ENCODE results near the gene CABLES2.

CABLES2 gene

GRCh38 chr20:62350629-62351422 is 56.3 kb downstream of the CABLES2 start:
- H3K4me3 ChIP-seq (ENCODE audit: low read length): no peak overlapping the region
- H3K27me3 ChIP-seq (ENCODE audit: control insufficient read depth, insufficient read depth, low read length): no peaks in the 10 kb centered on the region
- no peak overlapping the region for H3K9ac ChIP-seq (ENCODE audit: low read depth, low read length)
- peaks cover 24% of the 10 kb centered on the region for H3K4me1 ChIP-seq (ENCODE audit: control insufficient read depth, insufficient read depth, low read length)
- H3K9me3 ChIP-seq (replicated peaks; ENCODE audit: low read length): no peaks in the 10 kb centered on the region
- peaks cover 17% of the 10 kb centered on the region for H3K36me3 ChIP-seq (ENCODE audit: insufficient read depth, low read length)
- no peak overlapping the region for H3K4me2 ChIP-seq (ENCODE audit: low read length)

GRCh38 chr20:62350098-62350628 is 56.9 kb downstream of the CABLES2 start:
- Histone ChIP-seq H3K9me3 (replicated peaks; ENCODE audit: low read length) (no peaks in the 10 kb centered on the region), H3K4me1 (ENCODE audit: control insufficient read depth, insufficient read depth, low read length) (peaks cover 17% of the 10 kb centered on the region), H3K4me3 (ENCODE audit: low read length) (no peak overlapping the region), H3K9ac (ENCODE audit: low read depth, low read length) (no peak overlapping the region), H3K4me2 (ENCODE audit: low read length) (no peak overlapping the region), H3K36me3 (ENCODE audit: insufficient read depth, low read length) (peaks cover 19% of the 10 kb centered on the region), H3K27me3 (ENCODE audit: control insufficient read depth, insufficient read depth, low read length) (no peaks in the 10 kb centered on the region)

GRCh38 chr20:62349556-62350097 is 57.5 kb downstream of the CABLES2 start:
- H3K4me1 ChIP-seq (ENCODE audit: control insufficient read depth, insufficient read depth, low read length): peaks cover 13% of the 10 kb centered on the region
- no peak overlapping the region for H3K4me2 ChIP-seq (ENCODE audit: low read length)
- H3K9ac ChIP-seq (ENCODE audit: low read depth, low read length): no peak overlapping the region
- peaks cover 19% of the 10 kb centered on the region for H3K36me3 ChIP-seq (ENCODE audit: insufficient read depth, low read length)
- H3K27me3 ChIP-seq (ENCODE audit: control insufficient read depth, insufficient read depth, low read length): no peaks in the 10 kb centered on the region
- H3K9me3 ChIP-seq (replicated peaks; ENCODE audit: low read length): no peaks in the 10 kb centered on the region
- H3K4me3 ChIP-seq (ENCODE audit: low read length): no peak overlapping the region

GRCh38 chr20:62348604-62349003 is 58.5 kb downstream of the CABLES2 start:
- Histone ChIP-seq H3K4me1 (ENCODE audit: control insufficient read depth, insufficient read depth, low read length) (peaks cover 13% of the 10 kb centered on the region), H3K4me2 (ENCODE audit: low read length) (no peak overlapping the region), H3K4me3 (ENCODE audit: low read length) (no peak overlapping the region), H3K9ac (ENCODE audit: low read depth, low read length) (no peak overlapping the region), H3K36me3 (ENCODE audit: insufficient read depth, low read length) (peaks cover 19% of the 10 kb centered on the region), H3K9me3 (replicated peaks; ENCODE audit: low read length) (no peaks in the 10 kb centered on the region), H3K27me3 (ENCODE audit: control insufficient read depth, insufficient read depth, low read length) (no peaks in the 10 kb centered on the region)

- Histone ChIP-seq H3K9me3 (replicated peaks; ENCODE audit: low read length) (no peaks in the 10 kb centered on the region), H3K4me3 (ENCODE audit: low read length) (no peak overlapping the region), H3K9ac (ENCODE audit: low read depth, low read length) (no peak overlapping the region), H3K27me3 (ENCODE audit: control insufficient read depth, insufficient read depth, low read length) (no peaks in the 10 kb centered on the region), H3K4me2 (ENCODE audit: low read length) (no peak overlapping the region), H3K4me1 (ENCODE audit: control insufficient read depth, insufficient read depth, low read length) (peaks cover 4% of the 10 kb centered on the region), H3K36me3 (ENCODE audit: insufficient read depth, low read length) (peaks cover 19% of the 10 kb centered on the region)
These were observed 59.6 kb downstream of the CABLES2 start for GRCh38 chr20:62347445-62347844.

- peaks cover under 1% of the 10 kb centered on the region for H3K4me1 ChIP-seq (ENCODE audit: control insufficient read depth, insufficient read depth, low read length)
- H3K4me2 ChIP-seq (ENCODE audit: low read length): no peak overlapping the region
- no peak overlapping the region for H3K9ac ChIP-seq (ENCODE audit: low read depth, low read length)
- H3K36me3 ChIP-seq (ENCODE audit: insufficient read depth, low read length): peaks cover 18% of the 10 kb centered on the region
- H3K4me3 ChIP-seq (ENCODE audit: low read length): no peak overlapping the region
- H3K9me3 ChIP-seq (replicated peaks; ENCODE audit: low read length): no peaks in the 10 kb centered on the region
- H3K27me3 ChIP-seq (ENCODE audit: control insufficient read depth, insufficient read depth, low read length): no peaks in the 10 kb centered on the region
These were observed 60.0 kb downstream of the CABLES2 start for GRCh38 chr20:62347151-62347404.

GRCh38 chr20:62346398-62347150 is 60.5 kb downstream of the CABLES2 start:
- H3K9ac ChIP-seq (ENCODE audit: low read depth, low read length): no peak overlapping the region

GRCh38 chr20:62345681-62346370 is 61.3 kb downstream of the CABLES2 start:
- H3K4me2 ChIP-seq (ENCODE audit: low read length): no peak overlapping the region
- no peak overlapping the region for H3K4me3 ChIP-seq (ENCODE audit: low read length)
- H3K9ac ChIP-seq (ENCODE audit: low read depth, low read length): no peak overlapping the region
- peaks cover 14% of the 10 kb centered on the region for H3K36me3 ChIP-seq (ENCODE audit: insufficient read depth, low read length)
- peaks cover 3% of the 10 kb centered on the region for H3K9me3 ChIP-seq (replicated peaks; ENCODE audit: low read length)
- no peaks in the 10 kb centered on the region for H3K27me3 ChIP-seq (ENCODE audit: control insufficient read depth, insufficient read depth, low read length)
- H3K4me1 ChIP-seq (ENCODE audit: control insufficient read depth, insufficient read depth, low read length): no peaks in the 10 kb centered on the region

More at GRCh38 chr20:62346398-62347150, 60.5 kb downstream of the CABLES2 start:
- Histone ChIP-seq H3K4me2 (ENCODE audit: low read length) (no peak overlapping the region), H3K27me3 (ENCODE audit: control insufficient read depth, insufficient read depth, low read length) (no peaks in the 10 kb centered on the region), H3K36me3 (ENCODE audit: insufficient read depth, low read length) (peaks cover 16% of the 10 kb centered on the region), H3K4me1 (ENCODE audit: control insufficient read depth, insufficient read depth, low read length) (no peaks in the 10 kb centered on the region), H3K9me3 (replicated peaks; ENCODE audit: low read length) (no peaks in the 10 kb centered on the region), H3K4me3 (ENCODE audit: low read length) (no peak overlapping the region)

GRCh38 chr20:62344782-62345181 is 62.3 kb downstream of the CABLES2 start:
- no peaks in the 10 kb centered on the region for H3K4me1 ChIP-seq (ENCODE audit: control insufficient read depth, insufficient read depth, low read length)
- no peaks in the 10 kb centered on the region for H3K27me3 ChIP-seq (ENCODE audit: control insufficient read depth, insufficient read depth, low read length)
- H3K4me2 ChIP-seq (ENCODE audit: low read length): no peak overlapping the region
- H3K9ac ChIP-seq (ENCODE audit: low read depth, low read length): no peak overlapping the region
- H3K4me3 ChIP-seq (ENCODE audit: low read length): no peak overlapping the region
- peaks cover 12% of the 10 kb centered on the region for H3K36me3 ChIP-seq (ENCODE audit: insufficient read depth, low read length)
- peaks cover 3% of the 10 kb centered on the region for H3K9me3 ChIP-seq (replicated peaks; ENCODE audit: low read length)

GRCh38 chr20:62344092-62344491 is 63.0 kb downstream of the CABLES2 start:
- Histone ChIP-seq H3K4me1 (ENCODE audit: control insufficient read depth, insufficient read depth, low read length) (no peaks in the 10 kb centered on the region), H3K4me2 (ENCODE audit: low read length) (no peak overlapping the region), H3K4me3 (ENCODE audit: low read length) (no peak overlapping the region), H3K9me3 (replicated peaks; ENCODE audit: low read length) (peaks cover 3% of the 10 kb centered on the region), H3K9ac (ENCODE audit: low read depth, low read length) (no peak overlapping the region), H3K27me3 (ENCODE audit: control insufficient read depth, insufficient read depth, low read length) (no peaks in the 10 kb centered on the region), H3K36me3 (ENCODE audit: insufficient read depth, low read length) (peaks cover 14% of the 10 kb centered on the region)

GRCh38 chr20:62342910-62343309 is 64.2 kb downstream of the CABLES2 start:
- Histone ChIP-seq H3K4me3 (ENCODE audit: low read length) (no peak overlapping the region), H3K9ac (ENCODE audit: low read depth, low read length) (no peak overlapping the region), H3K4me1 (ENCODE audit: control insufficient read depth, insufficient read depth, low read length) (no peaks in the 10 kb centered on the region), H3K27me3 (ENCODE audit: control insufficient read depth, insufficient read depth, low read length) (no peaks in the 10 kb centered on the region), H3K36me3 (ENCODE audit: insufficient read depth, low read length) (peaks cover 14% of the 10 kb centered on the region), H3K9me3 (replicated peaks; ENCODE audit: low read length) (peaks cover 3% of the 10 kb centered on the region), H3K4me2 (ENCODE audit: low read length) (no peak overlapping the region)
